Urinary bladder (tissue), 4 donors: ENCODE data around the gene KLF6. TPM values are rescaled to one million over a fixed set of nuclear protein-coding genes. Genes with fewer than 3 reads are reported as not detected.
A peak's percentile ranks its signal among the peaks of the same experiment; 100 is the strongest.

ENCODE experiments used
- DNase-seq: peaks from one replicate; pipeline ENCODE4 v3.0.0-alpha.2; 2015; ENCODE audit errors: extremely low spot score
- H3K27ac ChIP-seq: one replicate; pipeline ENCODE4 v1.5.1; 2013; ENCODE audit warnings: low read depth, mild to moderate bottlenecking, moderate library complexity
- H3K36me3 ChIP-seq: one replicate; pipeline ENCODE4 v1.6.1; 2013; ENCODE audit warnings: mild to moderate bottlenecking, moderate library complexity; ENCODE audit not compliant: insufficient read depth
- H3K4me1 ChIP-seq: one replicate; pipeline ENCODE4 v1.6.1; 2013; ENCODE audit warnings: mild to moderate bottlenecking, moderate library complexity; ENCODE audit not compliant: insufficient read depth
- H3K4me3 ChIP-seq: one replicate; pipeline ENCODE4 v1.5.1; 2013; ENCODE audit warnings: low read depth, low read length
- WGBS: extraction: QIAGEN DNeasy Blood & Tissue Kit; methylation state at CpG from one replicate; pipeline ENCODE4 v1.1.7; 2013; 5-methylcytosine and 5-hydroxymethylcytosine counted together
- polyA plus RNA-seq: library from polyadenylated mRNA; stranded (reverse); fragments of 200-250 nt; gene quantifications from one replicate; pipeline ENCODE4 v1.2.3, GENCODE V29; 2013
- total RNA-seq: library from RNA; depleted of rRNA; stranded (reverse); fragments of >200 nt; gene quantifications from one replicate; pipeline ENCODE4 v1.2.3, GENCODE V29; 2014
- donor health status: healthy with polysubstance abuse.
- donor health status: healthy.

KLF6 gene
- total and polyA plus RNA-seq, 2 donors, result 69.8 to 137 TPM

GRCh38 chr10:3822541-3823330 is 37.7 kb upstream of the KLF6 start:
- no peak overlapping the region for H3K27ac ChIP-seq
- no peak overlapping the region for H3K4me3 ChIP-seq
- H3K36me3 ChIP-seq, result no peaks in the 10 kb centered on the region
- DNase-seq, result no peak
- no peaks in the 10 kb centered on the region for H3K4me1 ChIP-seq
- 96% methylated on average over 10 of the region's 10 CpGs for WGBS

- 57% methylated on average over 10 of the region's 10 CpGs for WGBS
- no peak for DNase-seq
These were observed 35.2 kb upstream of the KLF6 start for GRCh38 chr10:3820255-3820654.

GRCh38 chr10:3816995-3817394 is 32.0 kb upstream of the KLF6 start:
- no peak for DNase-seq
- Histone ChIP-seq H3K4me3 (no peak overlapping the region), H3K36me3 (no peaks in the 10 kb centered on the region), H3K27ac (no peak overlapping the region), H3K4me1 (no peaks in the 10 kb centered on the region)
- 85% methylated on average over 5 of the region's 5 CpGs for WGBS

More at GRCh38 chr10:3820255-3820654, 35.2 kb upstream of the KLF6 start:
- H3K4me1 ChIP-seq, result no peaks in the 10 kb centered on the region
- H3K4me3 ChIP-seq, result no peak overlapping the region
- H3K36me3 ChIP-seq, result no peaks in the 10 kb centered on the region
- H3K27ac ChIP-seq, result no peak overlapping the region

GRCh38 chr10:3814838-3815220 is 29.8 kb upstream of the KLF6 start:
- H3K4me1 ChIP-seq, result no peaks in the 10 kb centered on the region
- WGBS, result 97% methylated on average over 6 of the region's 6 CpGs
- H3K36me3 ChIP-seq, result no peaks in the 10 kb centered on the region
- no peak for DNase-seq
- no peak overlapping the region for H3K4me3 ChIP-seq
- H3K27ac ChIP-seq, result no peak overlapping the region

- Histone ChIP-seq H3K4me3 (no peak overlapping the region), H3K4me1 (peaks cover 1% of the 10 kb centered on the region), H3K27ac (no peak overlapping the region), H3K36me3 (no peaks in the 10 kb centered on the region)
- DNase-seq, result no peak
- 94% methylated on average over 15 of the region's 15 CpGs for WGBS
These were observed 29.2 kb upstream of the KLF6 start for GRCh38 chr10:3813986-3814837.

- H3K27ac ChIP-seq, result no peak overlapping the region
- no peak for DNase-seq
- peaks cover 1% of the 10 kb centered on the region for H3K4me1 ChIP-seq
- H3K36me3 ChIP-seq, result no peaks in the 10 kb centered on the region
- no peak overlapping the region for H3K4me3 ChIP-seq
- WGBS, result 95% methylated on average over 4 of the region's 4 CpGs
These were observed 28.3 kb upstream of the KLF6 start for GRCh38 chr10:3813267-3813666.

GRCh38 chr10:3812141-3812540 is 27.1 kb upstream of the KLF6 start:
- 86% methylated on average over 7 of the region's 7 CpGs for WGBS
- Histone ChIP-seq H3K36me3 (no peaks in the 10 kb centered on the region), H3K4me3 (no peak overlapping the region), H3K4me1 (peaks cover 1% of the 10 kb centered on the region), H3K27ac (peak overlapping the region; percentile 11)
- DNase-seq, result no peak

- no peak overlapping the region for H3K4me3 ChIP-seq
- 49% methylated on average over 7 of the region's 7 CpGs for WGBS
- no peak for DNase-seq
These were observed 26.4 kb upstream of the KLF6 start for GRCh38 chr10:3811291-3811870.

GRCh38 chr10:3808689-3809199 is 23.7 kb upstream of the KLF6 start:
- no peak overlapping the region for H3K4me3 ChIP-seq
- H3K4me1 ChIP-seq, result peaks cover 1% of the 10 kb centered on the region
- no peak for DNase-seq
- H3K27ac ChIP-seq, result no peak overlapping the region
- no peaks in the 10 kb centered on the region for H3K36me3 ChIP-seq
- WGBS, result 96% methylated on average over 6 of the region's 6 CpGs

More at GRCh38 chr10:3811291-3811870, 26.4 kb upstream of the KLF6 start:
- H3K4me1 ChIP-seq, result peaks cover 1% of the 10 kb centered on the region
- no peaks in the 10 kb centered on the region for H3K36me3 ChIP-seq
- peak overlapping the region; percentile 84 for H3K27ac ChIP-seq

GRCh38 chr10:3807928-3808496 is 23.0 kb upstream of the KLF6 start:
- no peak overlapping the region for H3K27ac ChIP-seq
- 60% methylated on average over 12 of the region's 12 CpGs for WGBS
- H3K4me3 ChIP-seq, result no peak overlapping the region
- H3K4me1 ChIP-seq, result peaks cover 1% of the 10 kb centered on the region
- H3K36me3 ChIP-seq, result no peaks in the 10 kb centered on the region
- DNase-seq, result no peak

GRCh38 chr10:3807211-3807927 is 22.4 kb upstream of the KLF6 start:
- 89% methylated on average over 15 of the region's 15 CpGs for WGBS
- Histone ChIP-seq H3K4me1 (peaks cover 1% of the 10 kb centered on the region), H3K27ac (no peak overlapping the region), H3K36me3 (no peaks in the 10 kb centered on the region), H3K4me3 (no peak overlapping the region)
- DNase-seq, result no peak

- Histone ChIP-seq H3K4me3 (no peak overlapping the region), H3K27ac (peak overlapping the region; percentile 64), H3K36me3 (no peaks in the 10 kb centered on the region), H3K4me1 (peaks cover 1% of the 10 kb centered on the region)
- DNase-seq, result no peak
- 65% methylated on average over 5 of the region's 5 CpGs for WGBS
These were observed 21.6 kb upstream of the KLF6 start for GRCh38 chr10:3806603-3807002.
